ENCODE measurements around the gene AGAP1. TPM values are rescaled to one million over a fixed set of nuclear protein-coding genes. Genes with fewer than 3 reads are reported as not detected.

AGAP1 gene
- total RNA-seq, 2 experiments from 2014 or later = 2.2 TPM

DNA sequence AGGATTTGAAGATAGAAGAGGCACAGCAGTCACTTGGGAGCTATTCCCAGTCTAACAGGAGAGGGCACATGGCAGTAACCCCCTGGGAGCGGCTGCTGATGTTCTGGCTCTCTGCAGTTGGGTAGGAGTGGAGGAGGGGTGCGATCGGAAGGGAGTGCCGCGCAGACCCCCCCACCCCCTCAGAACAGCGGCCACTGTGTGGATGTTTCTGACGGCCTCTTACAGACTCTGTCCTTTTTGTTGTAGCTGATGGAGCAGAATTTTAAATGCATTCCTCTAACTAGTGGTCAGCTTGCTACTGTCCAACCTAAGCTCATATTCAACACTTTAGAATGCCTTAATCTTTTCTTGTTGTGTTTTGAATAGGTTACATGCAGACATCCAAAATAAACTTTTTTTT lies 127.9 kb downstream of the AGAP1 start:
- Mint-ChIP-seq H3K4me3 (no peak overlapping the region), H3K4me1 (no peaks in the 10 kb centered on the region), H3K9me3 (ENCODE audit: low read depth) (no peaks in the 10 kb centered on the region), H3K36me3 (ENCODE audit: low read depth) (no peaks in the 10 kb centered on the region), H3K27ac (no peak overlapping the region), H3K27me3 (peaks cover 2% of the 10 kb centered on the region)
- ChIA-PET POLR2A (no interaction called here), CTCF (interaction anchor here (1.2 kb wide), 1 partner anchor 26 kb away, joined by 3 read pairs; no protein-coding TSS in a partner anchor)
- ATAC-seq (no peak), DNase-seq (no peak)
- intact Hi-C loops (cut with DNase I, micrococcal nuclease) = no loop called here

DNA sequence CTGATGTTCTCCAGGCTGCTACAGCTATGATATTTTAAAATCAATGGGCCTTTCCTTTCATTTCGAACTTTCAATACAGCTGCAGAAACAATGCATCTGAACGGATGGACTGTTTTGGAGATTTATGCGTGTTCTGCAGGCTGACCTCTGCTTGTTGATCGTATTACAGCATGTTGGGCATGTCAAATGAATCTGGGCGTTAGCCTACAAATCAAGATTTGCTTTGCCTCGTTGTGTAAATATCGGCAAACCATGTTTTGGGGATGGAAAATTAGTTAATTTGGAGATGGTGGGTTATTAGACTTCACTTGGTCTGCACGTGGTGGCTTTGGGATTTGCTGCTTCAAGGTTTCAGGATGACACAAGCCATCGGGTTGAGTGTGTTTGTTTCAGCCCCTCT lies 129.3 kb downstream of the AGAP1 start:
- Mint-ChIP-seq H3K36me3 (ENCODE audit: low read depth) (no peaks in the 10 kb centered on the region), H3K27me3 (peaks cover 2% of the 10 kb centered on the region), H3K27ac (no peak overlapping the region), H3K9me3 (ENCODE audit: low read depth) (no peaks in the 10 kb centered on the region), H3K4me3 (no peak overlapping the region), H3K4me1 (no peaks in the 10 kb centered on the region)
- intact Hi-C loops (cut with DNase I, micrococcal nuclease) = no loop called here
- CTCF ChIA-PET = no interaction called here
- ATAC-seq (no peak), DNase-seq (no peak)
- POLR2A ChIA-PET = no interaction called here

DNA sequence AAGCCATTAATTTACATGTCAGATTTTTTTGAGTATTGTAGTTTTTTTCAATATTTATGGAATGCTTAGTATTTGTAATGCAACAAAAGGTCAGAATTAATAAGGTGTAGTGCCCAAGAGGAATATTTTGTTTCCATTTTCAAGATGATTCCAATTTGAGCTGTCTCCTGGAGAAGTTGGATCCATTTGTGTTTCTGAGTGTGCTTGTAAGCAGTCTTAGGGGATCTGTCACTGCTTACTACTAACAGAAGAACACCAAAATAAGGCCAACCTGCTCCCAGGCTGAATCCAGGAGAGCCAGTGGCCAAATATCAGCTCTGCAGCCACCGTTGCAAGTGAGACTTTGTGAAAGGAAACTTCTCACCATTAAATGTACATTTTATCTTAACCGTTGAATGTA lies 129.9 kb downstream of the AGAP1 start:
- Mint-ChIP-seq H3K9me3 (ENCODE audit: low read depth) (no peaks in the 10 kb centered on the region), H3K4me1 (no peaks in the 10 kb centered on the region), H3K27ac (no peak overlapping the region), H3K4me3 (no peak overlapping the region), H3K27me3 (peaks cover 2% of the 10 kb centered on the region), H3K36me3 (ENCODE audit: low read depth) (no peaks in the 10 kb centered on the region)
- ATAC-seq (no peak), DNase-seq (no peak)
- intact Hi-C loops (cut with DNase I, micrococcal nuclease) = no loop called here
- ChIA-PET CTCF (no interaction called here), POLR2A (no interaction called here)

DNA sequence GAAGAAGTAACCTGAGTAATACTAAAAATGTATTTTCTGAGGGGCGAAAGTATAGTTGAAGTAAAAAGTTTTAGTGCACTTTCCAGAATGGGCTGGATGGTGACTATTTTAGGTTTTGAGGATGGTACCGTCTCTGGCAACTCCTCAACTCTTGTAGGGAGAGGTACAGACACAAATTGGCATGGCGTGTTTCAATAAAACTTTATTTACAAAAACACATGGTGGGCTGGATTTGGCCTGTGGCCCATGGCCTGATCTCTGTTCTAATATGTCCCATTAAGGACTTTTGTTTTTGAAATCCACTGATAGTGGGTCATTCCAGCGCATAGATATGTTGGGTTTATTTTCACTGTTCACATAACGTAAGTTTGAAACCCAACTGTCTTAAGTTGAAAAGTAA lies 132.8 kb downstream of the AGAP1 start:
- POLR2A ChIA-PET = no interaction called here
- peaks cover 2% of the 10 kb centered on the region for H3K27me3 Mint-ChIP-seq

DNA sequence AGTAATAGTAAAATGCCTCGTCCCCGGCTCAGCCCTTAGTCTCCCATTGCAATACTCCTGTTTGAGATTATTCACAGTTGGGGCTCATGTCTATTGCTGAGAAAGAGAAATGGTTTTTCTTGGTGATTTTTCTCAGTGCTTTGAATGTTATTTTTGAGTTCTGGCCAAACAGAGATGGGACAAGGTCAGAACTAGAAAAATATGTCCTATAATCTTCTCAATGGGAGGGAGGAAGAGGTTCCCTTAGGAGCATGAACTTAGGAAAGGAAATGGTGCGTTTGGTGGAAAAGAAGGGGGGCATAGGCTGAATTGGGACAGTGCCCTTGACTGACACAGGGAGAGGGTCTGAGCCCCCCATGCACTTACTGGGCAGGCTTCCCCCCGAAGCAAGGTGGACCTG lies 133.8 kb downstream of the AGAP1 start:
- ATAC-seq = no peak
- DNase-seq = no peak
- H3K9me3 Mint-ChIP-seq (ENCODE audit: low read depth) = no peaks in the 10 kb centered on the region
- H3K27me3 Mint-ChIP-seq = peaks cover 4% of the 10 kb centered on the region
- H3K4me3 Mint-ChIP-seq = no peak overlapping the region
- no peaks in the 10 kb centered on the region for H3K4me1 Mint-ChIP-seq
- ChIA-PET CTCF (no interaction called here), POLR2A (no interaction called here)
- intact Hi-C loops (cut with DNase I, micrococcal nuclease) = no loop called here
- H3K36me3 Mint-ChIP-seq (ENCODE audit: low read depth) = no peaks in the 10 kb centered on the region
- H3K27ac Mint-ChIP-seq = no peak overlapping the region

More for the DNA sequence above, 132.8 kb downstream of the AGAP1 start:
- CTCF ChIA-PET = no interaction called here
- no peaks in the 10 kb centered on the region for H3K36me3 Mint-ChIP-seq (ENCODE audit: low read depth)
- no peaks in the 10 kb centered on the region for H3K9me3 Mint-ChIP-seq (ENCODE audit: low read depth)
- no peak overlapping the region for H3K27ac Mint-ChIP-seq
- no peak for ATAC-seq
- no peaks in the 10 kb centered on the region for H3K4me1 Mint-ChIP-seq
- no peak for DNase-seq
- no peak overlapping the region for H3K4me3 Mint-ChIP-seq
- intact Hi-C loops (cut with DNase I, micrococcal nuclease) = no loop called here

DNA sequence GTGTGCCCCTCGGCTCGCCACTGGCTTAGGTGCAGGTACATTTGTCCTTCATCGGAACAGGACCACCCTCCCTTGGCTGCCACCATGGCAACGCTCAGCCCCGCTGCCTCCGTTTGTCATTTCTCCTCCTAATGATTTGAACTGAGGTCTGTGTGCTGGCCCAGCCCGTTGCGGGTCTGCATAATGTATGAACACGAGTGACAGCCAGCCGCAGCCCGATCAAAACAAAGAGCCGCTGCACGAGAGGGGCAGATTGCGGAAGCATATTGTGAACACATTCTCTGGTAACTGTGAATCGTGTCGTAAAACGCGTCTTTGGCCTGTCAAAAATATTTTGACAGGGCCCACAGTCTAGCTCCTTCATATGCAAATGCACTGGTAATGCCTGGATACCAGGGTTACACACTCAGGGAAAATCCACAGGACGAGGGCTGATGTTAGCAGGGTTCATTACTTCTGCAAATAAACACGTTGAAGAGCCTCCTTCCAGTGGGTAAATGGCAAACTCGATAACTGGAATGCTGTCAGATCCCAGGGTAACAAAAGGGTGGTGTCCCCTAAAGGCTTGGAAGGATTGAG lies 137.0 kb downstream of the AGAP1 start:
- no peaks in the 10 kb centered on the region for H3K36me3 Mint-ChIP-seq (ENCODE audit: low read depth)
- H3K4me3 Mint-ChIP-seq = no peak overlapping the region
- H3K9me3 Mint-ChIP-seq (ENCODE audit: low read depth) = no peaks in the 10 kb centered on the region
- intact Hi-C loops (cut with DNase I, micrococcal nuclease) = no loop called here
- DNase-seq = no peak
- no peak overlapping the region for H3K27ac Mint-ChIP-seq
- peaks cover 8% of the 10 kb centered on the region for H3K27me3 Mint-ChIP-seq
- CTCF ChIA-PET = no interaction called here
- POLR2A ChIA-PET = no interaction called here
- H3K4me1 Mint-ChIP-seq = no peaks in the 10 kb centered on the region
- no peak for ATAC-seq

DNA sequence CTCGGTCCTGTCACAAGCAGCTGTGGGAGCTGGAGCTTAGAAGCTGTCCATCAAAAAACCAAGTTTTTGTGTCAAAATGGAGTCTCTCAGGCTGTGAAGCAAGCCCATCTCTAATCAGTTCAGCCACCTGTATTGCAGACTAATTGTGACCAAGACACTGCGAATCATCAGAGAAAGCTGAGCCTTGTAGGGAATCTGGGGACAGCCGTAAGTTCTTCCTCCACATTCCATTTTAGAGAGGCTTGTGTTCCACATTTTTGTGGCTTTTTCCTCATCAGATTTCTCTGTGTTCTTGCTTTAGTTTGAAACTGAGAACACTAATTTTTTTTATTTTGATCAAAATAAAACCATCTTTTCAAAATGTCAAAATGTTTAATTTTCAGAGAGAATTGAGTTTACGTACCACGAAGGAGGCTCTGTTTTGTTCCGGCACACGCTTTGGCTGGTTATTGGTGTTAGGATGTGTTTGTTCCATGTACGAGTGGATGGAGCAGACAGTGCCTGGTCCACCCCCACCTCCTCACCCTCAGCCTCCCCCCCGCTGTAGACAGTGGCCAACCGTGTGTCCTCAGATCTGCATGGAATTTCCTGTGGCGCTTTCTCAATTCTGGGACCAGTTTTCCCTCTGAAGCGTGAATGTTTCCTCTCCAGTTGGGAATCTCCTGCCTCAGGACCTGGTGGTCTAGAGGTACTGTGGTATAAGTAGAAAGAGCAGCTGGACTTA lies 140.8 kb downstream of the AGAP1 start:
- H3K36me3 Mint-ChIP-seq (ENCODE audit: low read depth) = no peaks in the 10 kb centered on the region
- no peaks in the 10 kb centered on the region for H3K9me3 Mint-ChIP-seq (ENCODE audit: low read depth)
- no peak for ATAC-seq
- intact Hi-C loops (cut with DNase I, micrococcal nuclease) = no loop called here
- ChIA-PET POLR2A (no interaction called here), CTCF (no interaction called here)
- H3K27me3 Mint-ChIP-seq = peaks cover 21% of the 10 kb centered on the region
- no peak overlapping the region for H3K4me3 Mint-ChIP-seq
- no peaks in the 10 kb centered on the region for H3K4me1 Mint-ChIP-seq
- no peak for DNase-seq
- no peak overlapping the region for H3K27ac Mint-ChIP-seq

DNA sequence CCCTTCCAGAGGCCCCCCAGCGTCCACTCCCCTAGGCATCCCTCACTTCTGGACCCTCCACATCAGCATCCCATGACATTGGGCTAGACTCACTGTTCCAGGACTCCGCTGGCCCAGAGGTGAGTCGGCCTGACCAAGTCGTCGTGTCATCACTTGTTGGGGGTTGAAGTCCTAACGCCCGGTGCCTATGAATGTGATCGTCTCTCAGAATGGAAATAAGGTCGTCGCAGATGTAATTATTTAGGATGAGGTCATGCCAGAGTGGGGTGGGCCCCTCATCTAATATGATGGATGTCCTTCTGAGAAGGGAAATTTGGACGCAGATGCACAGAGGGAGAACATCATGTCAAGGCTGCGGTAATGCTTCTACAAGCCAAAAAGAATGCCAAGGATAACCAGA lies 142.7 kb downstream of the AGAP1 start:
- Mint-ChIP-seq H3K36me3 (ENCODE audit: low read depth) (no peaks in the 10 kb centered on the region), H3K27me3 (peaks cover 20% of the 10 kb centered on the region), H3K4me1 (no peaks in the 10 kb centered on the region), H3K9me3 (ENCODE audit: low read depth) (no peaks in the 10 kb centered on the region), H3K4me3 (no peak overlapping the region), H3K27ac (no peak overlapping the region)
- ATAC-seq (no peak), DNase-seq (no peak)
- intact Hi-C loops (cut with DNase I, micrococcal nuclease) = no loop called here
- ChIA-PET CTCF (no interaction called here), POLR2A (no interaction called here)

DNA sequence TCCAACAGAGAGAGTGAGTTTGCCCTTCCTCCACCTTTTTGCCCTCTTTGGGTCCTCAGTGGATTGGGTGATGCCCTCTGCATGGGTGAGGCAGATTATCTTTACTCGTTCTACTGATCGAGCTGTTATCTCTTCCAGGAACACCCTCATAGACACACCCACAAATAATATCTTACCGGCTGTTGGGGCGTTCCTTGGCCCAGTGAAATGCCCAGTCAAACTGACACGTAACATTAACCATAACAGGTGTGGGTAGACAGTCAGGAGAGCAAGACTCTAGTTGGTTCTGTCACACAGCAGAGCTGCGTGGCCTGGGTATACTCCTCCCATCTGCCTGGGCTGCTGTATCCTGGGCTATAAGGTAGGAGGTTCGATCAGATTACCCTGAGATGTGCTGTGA lies 144.1 kb downstream of the AGAP1 start:
- H3K36me3 Mint-ChIP-seq (ENCODE audit: low read depth) = no peaks in the 10 kb centered on the region
- H3K4me3 Mint-ChIP-seq = no peak overlapping the region
- no peak overlapping the region for H3K27ac Mint-ChIP-seq
- POLR2A ChIA-PET = no interaction called here
- no peaks in the 10 kb centered on the region for H3K4me1 Mint-ChIP-seq
- peaks cover 23% of the 10 kb centered on the region for H3K27me3 Mint-ChIP-seq
- CTCF ChIA-PET = interaction anchor here (0.6 kb wide), 1 partner anchor 592 kb away, joined by 3 read pairs; no protein-coding TSS in a partner anchor
- no peaks in the 10 kb centered on the region for H3K9me3 Mint-ChIP-seq (ENCODE audit: low read depth)
- DNase-seq (no peak), ATAC-seq (no peak)
- intact Hi-C loops (cut with DNase I, micrococcal nuclease) = no loop called here

DNA sequence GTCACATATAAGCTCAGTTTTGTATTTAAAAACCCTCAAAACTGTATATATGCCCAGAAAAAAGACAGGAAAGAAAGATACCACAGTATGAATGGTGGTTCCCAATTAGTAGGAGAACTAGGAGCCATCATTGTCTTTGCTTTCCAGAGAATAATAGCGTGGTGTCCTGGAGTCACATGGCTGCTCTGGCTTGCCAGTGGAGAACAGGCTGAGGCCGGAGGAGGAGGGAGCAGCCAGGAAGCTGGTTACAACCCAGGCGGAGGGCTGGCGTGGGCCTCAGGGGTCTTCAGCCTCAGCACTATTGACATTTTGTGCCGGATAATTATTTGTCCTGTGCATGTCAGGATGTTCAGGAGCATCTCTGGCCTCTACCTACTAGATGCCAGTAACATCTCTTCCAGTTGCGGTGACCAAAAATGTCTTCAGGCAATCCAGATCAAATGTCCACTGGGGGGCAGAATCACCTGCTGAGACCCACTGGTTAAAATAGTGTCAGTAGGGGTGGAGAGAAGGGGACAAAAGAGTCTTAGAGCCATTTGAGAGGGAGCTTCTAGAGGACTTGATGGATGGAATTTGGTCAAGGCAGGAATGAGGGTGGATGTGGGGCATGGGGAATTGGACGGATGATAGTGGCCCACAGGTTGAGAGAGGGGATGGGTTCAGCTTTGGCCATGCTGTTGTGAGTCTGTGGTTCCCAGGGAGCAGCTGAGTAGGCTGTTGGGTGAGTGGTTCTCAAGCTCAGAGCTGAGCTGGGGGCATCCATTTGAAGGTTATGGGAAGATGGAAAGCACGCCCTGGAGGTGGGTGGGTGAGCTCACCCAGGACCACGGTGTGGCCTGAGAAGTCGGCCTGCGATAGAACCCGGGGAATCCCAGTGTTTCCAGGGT lies 144.9 kb downstream of the AGAP1 start:
- intact Hi-C loops (cut with DNase I, micrococcal nuclease) = no loop called here
- ATAC-seq = no peak
- CTCF ChIA-PET = interaction anchor here (0.6 to 1.2 kb wide), 3 partner anchors 16 to 591 kb away, joined by 3 to 4 read pairs (median 3); no protein-coding TSS in a partner anchor
- no peak for DNase-seq
- H3K4me3 Mint-ChIP-seq = no peak overlapping the region
- H3K27me3 Mint-ChIP-seq = peaks cover 23% of the 10 kb centered on the region
- no peaks in the 10 kb centered on the region for H3K4me1 Mint-ChIP-seq
- POLR2A ChIA-PET = no interaction called here
- no peaks in the 10 kb centered on the region for H3K9me3 Mint-ChIP-seq (ENCODE audit: low read depth)
- no peaks in the 10 kb centered on the region for H3K36me3 Mint-ChIP-seq (ENCODE audit: low read depth)
- no peak overlapping the region for H3K27ac Mint-ChIP-seq

DNA sequence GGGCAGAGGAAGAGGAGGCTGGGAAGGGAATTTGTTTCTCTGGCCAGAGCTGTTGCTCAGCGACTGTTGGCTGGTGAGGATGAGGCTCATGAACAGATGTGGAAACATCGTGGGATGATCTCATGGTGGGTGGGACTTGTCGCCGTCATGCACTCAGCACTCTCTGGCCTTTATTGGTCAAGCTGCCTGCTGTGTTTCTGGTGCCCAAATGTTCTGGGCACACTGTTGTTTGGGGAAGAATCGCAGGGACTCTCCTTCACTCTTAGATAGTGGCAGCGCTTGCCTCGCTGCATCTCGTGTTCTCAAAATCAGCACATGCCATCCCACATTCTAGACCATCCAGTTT lies 145.6 kb downstream of the AGAP1 start:
- no peak overlapping the region for H3K27ac Mint-ChIP-seq
- intact Hi-C loops (cut with DNase I, micrococcal nuclease) = no loop called here
- H3K9me3 Mint-ChIP-seq (ENCODE audit: low read depth) = no peaks in the 10 kb centered on the region
- peaks cover 26% of the 10 kb centered on the region for H3K27me3 Mint-ChIP-seq
- no peaks in the 10 kb centered on the region for H3K36me3 Mint-ChIP-seq (ENCODE audit: low read depth)
- CTCF ChIA-PET = interaction anchor here (1.2 kb wide), 1 partner anchor 107 kb away, joined by 4 read pairs; no protein-coding TSS in a partner anchor
- ATAC-seq (no peak), DNase-seq (no peak)
- H3K4me3 Mint-ChIP-seq = no peak overlapping the region
- POLR2A ChIA-PET = no interaction called here
- no peaks in the 10 kb centered on the region for H3K4me1 Mint-ChIP-seq

DNA sequence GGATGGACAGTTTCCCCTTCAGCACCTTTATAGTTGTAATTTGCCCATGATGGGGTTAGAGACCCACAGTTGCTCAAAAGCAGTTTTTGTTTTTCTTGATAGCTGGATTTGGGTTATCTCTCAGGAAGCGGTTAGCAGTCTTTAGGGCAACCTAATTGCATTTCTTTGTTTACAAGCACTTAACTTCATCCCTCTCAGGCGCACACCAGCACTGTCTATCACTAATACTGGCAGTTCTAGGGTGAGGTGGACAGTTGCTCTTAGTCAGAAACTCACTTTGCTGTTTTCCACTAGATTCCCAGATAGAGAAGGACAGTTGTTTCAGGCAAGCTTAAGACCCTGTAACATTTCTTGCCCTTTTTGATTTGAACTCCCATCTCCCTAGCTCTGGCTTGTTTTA lies 146.0 kb downstream of the AGAP1 start:
- ChIA-PET CTCF (interaction anchor here (1.2 kb wide), 1 partner anchor 106 kb away, joined by 4 read pairs; no protein-coding TSS in a partner anchor), POLR2A (no interaction called here)
- Mint-ChIP-seq H3K36me3 (ENCODE audit: low read depth) (no peaks in the 10 kb centered on the region), H3K27ac (no peak overlapping the region), H3K4me1 (no peaks in the 10 kb centered on the region), H3K9me3 (ENCODE audit: low read depth) (no peaks in the 10 kb centered on the region), H3K4me3 (no peak overlapping the region), H3K27me3 (peaks cover 26% of the 10 kb centered on the region)
- DNase-seq (no peak), ATAC-seq (no peak)
- intact Hi-C loops (cut with DNase I, micrococcal nuclease) = no loop called here
